Measurements from ENCODE around the gene LRRC8E.
"Not testable (repeated sequence)": the region's sequence is repeated elsewhere in the genome, so short reads cannot be mapped to it uniquely, and the experiment has no call there.

LRRC8E gene

DNA sequence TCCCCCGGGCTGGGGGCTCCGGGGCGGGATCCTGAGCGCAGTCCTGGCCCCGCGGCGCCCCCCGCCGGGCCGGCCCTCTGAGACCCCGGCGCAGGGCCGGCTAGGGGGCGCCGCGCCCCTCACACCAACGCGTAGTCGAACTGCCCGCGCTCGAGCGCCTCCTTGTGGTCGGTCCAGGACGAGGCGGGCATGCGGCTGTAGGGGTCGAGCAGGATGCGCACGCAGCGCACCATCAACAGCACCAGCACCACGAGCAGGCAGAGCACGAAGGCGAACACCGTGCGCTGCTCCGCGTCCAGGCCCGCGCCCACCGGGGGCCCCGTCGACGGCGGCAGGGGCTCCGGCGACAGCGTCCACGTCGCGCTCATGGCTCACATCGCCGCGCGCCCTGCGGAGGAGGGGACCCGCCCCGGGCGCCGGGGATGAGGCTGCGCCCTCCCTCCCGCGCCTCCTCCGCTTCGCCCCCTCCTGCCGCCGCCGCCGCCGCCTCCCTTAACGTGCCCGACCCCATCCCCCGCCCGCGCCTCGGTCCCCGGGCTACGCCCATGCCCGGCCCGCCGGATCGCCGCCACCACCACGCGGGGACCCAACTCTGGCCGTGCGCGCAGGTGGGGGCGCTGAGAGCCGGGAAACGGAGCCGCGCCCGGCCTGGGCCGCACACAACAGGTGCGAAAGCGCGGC lies 37.0 kb downstream of the LRRC8E start:
- peak overlapping the region; percentile 48; the same call in 1 of the 2 replicates for H3K9ac ChIP-seq (ENCODE audit: low read depth, low read length)
- H3K36me3 ChIP-seq (ENCODE audit: insufficient read depth, low read length) = no peaks in the 10 kb centered on the region
- H3K9me3 ChIP-seq (ENCODE audit: control insufficient read depth, insufficient read depth, low read length) = no peaks in the 10 kb centered on the region
- peaks cover 3% of the 10 kb centered on the region; the same call in 1 of the 2 replicates for H3K4me1 ChIP-seq (ENCODE audit: insufficient read depth, low read length)

DNA sequence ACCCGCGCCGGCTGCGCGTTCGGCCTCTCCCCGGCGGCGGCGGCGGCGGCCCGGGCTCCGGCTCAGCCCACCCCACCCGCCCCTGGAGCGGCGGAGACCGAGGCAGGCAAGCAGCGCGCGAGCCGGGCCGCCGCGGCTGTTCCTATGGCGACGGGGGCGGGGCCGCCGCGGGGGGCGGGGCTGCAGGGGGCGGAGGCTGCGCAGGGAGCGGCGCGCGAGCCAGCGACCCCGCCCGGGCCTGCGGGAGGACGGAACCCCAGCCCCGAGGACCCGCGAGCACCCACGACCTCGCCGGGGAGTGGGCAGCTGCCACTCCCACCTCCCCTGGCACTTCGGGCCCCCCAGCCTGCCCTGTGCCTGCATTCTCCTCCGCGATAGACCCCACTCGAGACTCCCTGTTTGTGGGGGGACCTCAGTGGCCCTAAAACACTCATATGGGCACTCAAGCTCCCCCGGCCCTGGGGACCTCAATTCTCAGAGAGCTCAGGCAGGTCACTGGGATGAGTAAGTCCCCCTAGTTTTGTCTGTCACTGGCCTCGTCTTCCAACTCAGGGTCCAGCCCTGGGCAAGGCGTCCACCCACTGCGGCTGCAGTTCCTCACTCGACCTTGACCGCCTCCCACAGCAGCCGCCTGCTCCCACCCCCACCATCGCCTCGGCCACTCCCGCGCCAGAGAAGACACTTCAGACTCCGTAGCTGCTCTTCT lies 37.9 kb downstream of the LRRC8E start, which contains the start of gene CTXN1:
Gene CTXN1 (minus strand): TSS at position 115 of the 706 bp plus-strand sequence. CDS start 597 bp downstream, outside the sequence.
- H3K36me3 ChIP-seq (ENCODE audit: insufficient read depth, low read length) = no peaks in the 10 kb centered on the region
- H3K9me3 ChIP-seq (ENCODE audit: control insufficient read depth, insufficient read depth, low read length) = no peaks in the 10 kb centered on the region
- H3K9ac ChIP-seq (ENCODE audit: low read depth, low read length) = peak within 1 kb of the TSS; percentile 54; the same call in 1 of the 2 replicates
- peaks cover 3% of the 10 kb centered on the region; the same call in 1 of the 2 replicates for H3K4me1 ChIP-seq (ENCODE audit: insufficient read depth, low read length)

DNA sequence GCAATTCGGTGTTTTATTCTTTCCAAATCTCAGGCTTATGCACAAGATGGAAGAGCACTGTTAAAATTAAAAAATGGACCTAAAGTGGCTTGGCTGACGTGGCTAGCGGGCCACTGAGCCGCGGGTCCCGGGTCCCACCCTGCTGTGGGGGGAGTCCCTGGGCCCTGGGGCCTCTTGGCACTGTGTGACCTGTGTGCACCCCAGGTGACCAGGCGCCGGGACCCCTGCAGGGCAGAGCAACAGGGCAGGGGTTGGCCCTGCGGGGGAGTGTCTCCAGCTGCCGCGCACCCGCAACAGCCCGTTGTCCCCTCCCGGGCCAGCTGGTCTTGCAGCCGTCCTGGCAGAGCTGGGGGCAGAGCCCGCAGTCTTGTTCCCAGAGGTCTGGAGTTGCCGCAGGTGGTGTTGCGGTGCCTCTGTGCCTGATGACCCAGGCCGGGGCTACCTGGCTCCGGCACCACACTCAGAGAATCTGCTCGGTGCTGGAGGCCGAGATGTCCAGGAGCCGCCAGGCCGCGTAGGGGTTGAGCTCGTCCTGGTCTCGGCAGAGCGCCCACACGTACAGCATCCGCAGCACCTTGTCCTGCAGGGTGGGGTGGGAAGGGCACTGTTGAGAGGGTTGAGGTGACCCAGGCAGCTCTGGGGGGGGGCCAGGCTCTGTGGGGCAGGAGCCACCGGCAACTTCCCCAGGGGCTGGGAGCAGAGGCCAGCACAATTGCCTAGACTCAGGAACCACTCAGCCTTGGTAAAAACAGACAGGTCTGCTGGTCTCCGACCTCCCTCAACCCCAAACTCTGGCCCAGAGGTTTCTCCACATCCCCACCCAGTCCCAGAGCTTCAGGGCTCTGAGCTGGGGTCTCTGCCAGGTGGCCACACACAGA lies 38.7 kb downstream of the LRRC8E start:
- Histone ChIP-seq H3K4me1 (ENCODE audit: insufficient read depth, low read length) (no peaks in the 10 kb centered on the region; the same call in 1 of the 2 replicates), H3K9ac (ENCODE audit: low read depth, low read length) (no peak overlapping the region; the same call in 1 of the 2 replicates), H3K36me3 (ENCODE audit: insufficient read depth, low read length) (no peaks in the 10 kb centered on the region), H3K9me3 (ENCODE audit: control insufficient read depth, insufficient read depth, low read length) (no peaks in the 10 kb centered on the region)

DNA sequence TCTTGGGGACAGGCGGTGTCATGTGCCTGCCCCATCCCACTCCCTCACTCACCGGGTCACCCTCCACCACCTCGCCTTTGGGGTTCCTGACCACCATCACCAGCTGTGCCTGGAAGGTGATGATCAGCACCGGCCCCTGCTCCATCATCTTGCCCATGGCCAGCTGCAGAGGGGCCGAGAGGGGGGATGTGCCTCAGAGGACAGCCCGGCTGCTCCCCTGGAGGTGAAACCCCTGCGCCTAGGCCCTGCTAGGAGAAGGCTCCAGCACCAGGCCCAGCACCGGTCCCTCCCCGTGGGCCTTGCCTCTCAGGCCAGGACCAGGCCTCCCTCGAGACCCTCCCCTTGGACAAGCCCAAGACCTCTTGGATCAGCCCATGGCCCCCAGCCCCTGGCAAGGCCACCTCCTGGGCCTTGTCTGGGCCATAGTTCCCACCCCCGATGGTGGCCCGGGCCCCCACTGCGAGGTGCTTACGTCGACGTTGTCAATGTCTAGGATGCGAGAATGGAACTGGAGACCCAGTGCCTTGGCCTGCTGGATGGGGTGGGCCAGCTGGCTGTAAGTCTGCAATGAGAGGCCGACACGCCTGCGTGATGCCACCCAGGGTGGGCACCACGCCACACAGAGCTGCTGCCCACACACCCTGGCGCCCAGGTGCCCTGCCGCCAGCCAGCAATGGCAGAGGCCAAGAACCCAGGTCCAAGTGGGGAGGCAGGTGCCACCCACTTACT lies 39.5 kb downstream of the LRRC8E start:
- H3K9me3 ChIP-seq (ENCODE audit: control insufficient read depth, insufficient read depth, low read length) = no peaks in the 10 kb centered on the region
- H3K36me3 ChIP-seq (ENCODE audit: insufficient read depth, low read length) = no peaks in the 10 kb centered on the region; the same call in 1 of the 2 replicates
- H3K4me1 ChIP-seq (ENCODE audit: insufficient read depth, low read length) = no peaks in the 10 kb centered on the region; the same call in 1 of the 2 replicates
- no peak overlapping the region for H3K9ac ChIP-seq (ENCODE audit: low read depth, low read length)

DNA sequence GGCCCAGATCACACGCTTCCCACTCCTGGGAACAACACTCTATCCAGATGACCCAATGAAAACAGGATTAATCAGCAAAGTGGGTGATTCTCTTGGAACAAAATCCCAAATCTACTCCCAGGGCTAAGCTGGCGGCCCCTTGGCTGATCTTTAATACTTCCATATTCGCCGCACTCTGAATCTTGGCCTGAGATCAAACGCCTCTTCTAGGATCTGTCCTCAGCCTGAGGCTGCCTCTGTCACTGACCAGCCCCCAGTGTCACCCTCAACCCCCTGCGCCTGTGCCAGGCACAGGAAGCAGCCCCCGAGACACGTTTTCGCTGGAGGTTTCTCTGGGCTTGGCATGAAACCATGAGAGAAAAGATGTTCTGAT lies 40.0 kb downstream of the LRRC8E start:
- Histone ChIP-seq H3K9me3 (ENCODE audit: control insufficient read depth, insufficient read depth, low read length) (no peaks in the 10 kb centered on the region), H3K4me1 (ENCODE audit: insufficient read depth, low read length) (no peaks in the 10 kb centered on the region; the same call in 1 of the 2 replicates), H3K36me3 (ENCODE audit: insufficient read depth, low read length) (peaks cover 2% of the 10 kb centered on the region), H3K9ac (ENCODE audit: low read depth, low read length) (no peak overlapping the region)

DNA sequence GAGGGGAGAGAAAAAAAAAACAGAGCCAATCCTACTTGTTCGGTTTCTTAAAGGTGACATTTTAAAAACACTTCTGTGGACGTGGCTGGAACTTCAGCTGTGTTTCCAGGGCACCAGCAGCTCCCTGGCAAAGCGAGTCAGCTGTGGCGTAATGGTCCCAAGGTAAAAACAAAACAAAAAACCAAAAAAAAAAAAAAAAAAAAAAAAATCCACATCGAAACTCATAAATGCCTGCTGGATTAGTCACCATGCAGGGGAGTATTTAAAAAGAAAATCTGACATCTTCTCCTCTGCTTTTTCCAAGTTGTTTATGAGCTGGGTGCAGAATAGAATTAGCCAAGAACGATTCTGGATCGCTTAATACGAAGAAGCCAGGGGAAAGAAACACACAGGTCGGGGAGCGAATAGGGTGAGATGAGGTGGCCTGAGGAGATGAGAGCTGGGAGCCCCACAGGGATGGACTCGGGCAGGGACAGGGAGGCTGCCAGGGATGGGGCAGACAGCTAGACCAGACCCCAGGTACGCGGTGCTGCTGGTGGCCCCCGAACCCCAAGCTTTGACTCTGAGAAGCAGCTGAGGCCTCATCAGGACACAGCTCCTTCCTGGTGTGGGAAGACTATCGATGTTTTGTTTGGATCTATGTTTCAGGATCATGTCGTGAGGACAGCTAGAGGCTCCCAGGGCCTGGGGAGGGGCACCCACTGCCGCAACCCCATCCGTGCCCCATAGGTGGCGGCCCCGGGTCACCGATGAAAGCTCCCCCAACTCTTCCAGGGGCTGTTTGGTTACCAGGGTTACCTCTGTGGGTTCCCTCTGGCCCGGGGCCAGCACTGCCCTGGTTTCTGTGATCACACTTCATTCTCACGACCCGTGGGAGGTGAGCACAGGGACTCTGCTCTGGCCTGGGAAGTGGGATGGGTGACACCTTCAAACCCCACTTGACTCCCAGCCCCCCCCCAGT lies 40.7 kb downstream of the LRRC8E start:
- Histone ChIP-seq H3K4me1 (ENCODE audit: insufficient read depth, low read length) (no peaks in the 10 kb centered on the region; the same call in 1 of the 2 replicates), H3K36me3 (ENCODE audit: insufficient read depth, low read length) (peaks cover 8% of the 10 kb centered on the region), H3K9ac (ENCODE audit: low read depth, low read length) (no peak overlapping the region)

DNA sequence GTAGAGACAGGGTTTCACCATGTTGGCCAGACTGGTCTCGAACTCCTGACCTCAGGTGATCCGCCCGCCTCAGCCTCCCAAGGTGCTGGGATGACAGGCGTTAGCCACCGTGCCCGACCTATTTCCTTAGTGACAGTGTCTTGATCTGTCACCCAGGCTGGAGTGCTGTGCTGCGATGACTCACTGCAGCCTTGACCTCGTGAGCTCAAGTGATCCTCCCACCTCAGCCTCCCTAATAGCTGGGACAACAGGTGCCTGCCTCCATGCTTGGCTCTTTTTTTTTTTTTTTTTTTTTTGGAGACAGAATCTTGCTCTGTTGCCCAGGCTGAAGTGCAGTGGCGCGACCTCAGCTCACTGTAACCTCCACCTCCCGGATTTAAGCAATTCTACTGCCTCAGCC lies 41.7 kb downstream of the LRRC8E start:
- H3K9ac ChIP-seq (ENCODE audit: low read depth, low read length); H3K9me3 ChIP-seq (ENCODE audit: control insufficient read depth, insufficient read depth, low read length); H3K4me1 ChIP-seq (ENCODE audit: insufficient read depth, low read length); H3K36me3 ChIP-seq (ENCODE audit: insufficient read depth, low read length): not testable (repeated sequence)

More for the DNA sequence above, 40.7 kb downstream of the LRRC8E start:
- H3K9me3 ChIP-seq (ENCODE audit: control insufficient read depth, insufficient read depth, low read length) = no peaks in the 10 kb centered on the region

DNA sequence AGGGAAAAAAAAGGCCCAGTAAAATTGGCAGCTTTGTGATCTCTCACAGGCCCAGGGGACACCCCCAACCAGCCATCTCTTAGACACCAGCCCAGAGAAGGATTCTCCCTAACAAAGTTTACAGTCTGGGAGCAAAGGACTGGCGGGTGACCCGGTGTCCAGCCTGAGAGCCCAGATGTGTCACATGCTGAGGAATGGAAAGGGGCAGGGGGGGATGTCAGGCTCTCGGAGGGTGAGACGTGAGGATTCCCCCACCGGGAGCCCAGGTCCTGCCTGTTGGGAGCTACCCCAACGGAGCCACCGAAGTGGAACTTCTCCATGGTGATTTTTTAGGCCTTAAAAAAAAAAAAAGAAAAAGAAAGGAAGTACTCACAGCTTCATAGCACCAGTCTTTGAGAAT lies 42.5 kb downstream of the LRRC8E start:
- Histone ChIP-seq H3K4me1 (ENCODE audit: insufficient read depth, low read length) (no peaks in the 10 kb centered on the region; the same call in 1 of the 2 replicates), H3K9ac (ENCODE audit: low read depth, low read length) (no peak overlapping the region), H3K9me3 (ENCODE audit: control insufficient read depth, insufficient read depth, low read length) (no peaks in the 10 kb centered on the region), H3K36me3 (ENCODE audit: insufficient read depth, low read length) (peaks cover 8% of the 10 kb centered on the region)

DNA sequence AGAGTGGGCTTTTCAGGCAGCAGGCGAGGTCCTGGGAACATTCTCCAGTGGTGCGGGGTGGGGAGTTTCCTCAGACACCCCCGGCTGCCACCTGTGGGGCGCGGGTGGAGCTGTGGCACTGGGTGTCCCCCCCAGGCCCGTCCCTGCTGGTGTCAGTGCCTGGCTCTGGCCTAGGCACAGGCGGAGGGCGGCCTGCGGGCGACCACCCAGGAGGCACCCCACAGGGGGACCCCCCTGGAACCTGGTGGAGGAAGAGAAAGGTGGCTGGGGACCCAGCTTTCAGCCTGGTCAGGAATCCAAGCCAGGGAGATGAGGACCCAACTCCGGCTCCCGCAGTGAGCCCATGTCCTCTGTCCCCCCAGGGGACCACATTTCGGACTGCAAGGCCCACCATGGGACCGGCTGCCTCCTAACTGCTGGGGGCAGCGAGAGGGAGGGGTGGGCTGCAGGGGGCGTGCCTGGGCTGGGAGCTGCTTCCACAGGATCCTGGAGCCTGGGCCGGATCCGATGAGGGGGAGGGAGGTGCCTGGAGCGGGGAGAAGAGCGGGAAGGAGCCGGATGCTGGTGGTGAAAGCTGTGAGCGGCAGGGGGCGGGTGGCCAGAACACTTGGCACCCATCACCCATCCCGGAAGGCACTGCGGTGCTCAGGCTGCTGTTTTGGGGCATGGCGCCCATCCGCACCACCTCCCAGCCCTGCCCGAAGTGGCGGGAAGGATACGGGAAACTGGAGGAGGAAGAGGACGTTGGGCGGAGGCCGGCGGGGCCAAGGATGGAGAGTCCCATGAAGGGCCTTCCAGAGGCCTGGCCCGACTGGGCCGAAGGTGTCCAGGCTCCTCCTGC lies 43.1 kb downstream of the LRRC8E start:
- no peak overlapping the region for H3K9ac ChIP-seq (ENCODE audit: low read depth, low read length)
- no peaks in the 10 kb centered on the region for H3K4me1 ChIP-seq (ENCODE audit: insufficient read depth, low read length)
- H3K36me3 ChIP-seq (ENCODE audit: insufficient read depth, low read length) = peaks cover 8% of the 10 kb centered on the region
- no peaks in the 10 kb centered on the region for H3K9me3 ChIP-seq (ENCODE audit: control insufficient read depth, insufficient read depth, low read length)

DNA sequence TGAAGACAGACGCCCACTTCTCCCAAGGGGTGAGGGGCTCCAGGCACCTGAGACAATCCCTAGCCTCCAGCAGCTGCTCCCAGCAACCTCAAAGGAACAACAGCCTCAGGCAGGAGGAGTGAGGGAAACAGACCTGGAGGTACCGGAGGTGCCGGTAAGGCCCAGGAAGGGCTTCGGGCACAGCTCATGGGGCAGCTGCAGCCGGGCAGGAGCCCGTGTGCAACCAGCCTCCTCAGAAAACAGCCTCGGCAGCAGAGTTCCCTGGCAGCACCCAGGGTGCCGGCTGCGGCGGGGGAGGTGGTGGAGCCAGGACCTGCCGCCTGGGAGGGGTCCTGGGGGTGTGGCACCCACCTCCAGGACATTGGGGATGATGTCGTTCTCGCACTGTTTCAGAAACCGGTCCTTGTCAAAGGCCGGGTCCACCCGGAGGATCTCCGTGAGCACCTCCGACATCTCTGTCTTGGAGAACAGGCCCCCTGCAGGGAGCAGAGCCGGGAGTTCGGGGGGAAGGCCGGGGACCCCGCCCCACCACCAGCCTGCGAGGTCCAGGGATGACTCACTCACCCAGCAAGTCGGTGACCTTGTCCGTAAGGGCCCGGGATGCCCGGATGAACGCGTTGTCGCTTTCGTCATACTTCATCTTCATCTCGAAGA lies 44.1 kb downstream of the LRRC8E start:
- peaks cover 8% of the 10 kb centered on the region for H3K36me3 ChIP-seq (ENCODE audit: insufficient read depth, low read length)
- no peaks in the 10 kb centered on the region for H3K9me3 ChIP-seq (ENCODE audit: control insufficient read depth, insufficient read depth, low read length)
- H3K4me1 ChIP-seq (ENCODE audit: insufficient read depth, low read length) = no peaks in the 10 kb centered on the region
- H3K9ac ChIP-seq (ENCODE audit: low read depth, low read length) = no peak overlapping the region

DNA sequence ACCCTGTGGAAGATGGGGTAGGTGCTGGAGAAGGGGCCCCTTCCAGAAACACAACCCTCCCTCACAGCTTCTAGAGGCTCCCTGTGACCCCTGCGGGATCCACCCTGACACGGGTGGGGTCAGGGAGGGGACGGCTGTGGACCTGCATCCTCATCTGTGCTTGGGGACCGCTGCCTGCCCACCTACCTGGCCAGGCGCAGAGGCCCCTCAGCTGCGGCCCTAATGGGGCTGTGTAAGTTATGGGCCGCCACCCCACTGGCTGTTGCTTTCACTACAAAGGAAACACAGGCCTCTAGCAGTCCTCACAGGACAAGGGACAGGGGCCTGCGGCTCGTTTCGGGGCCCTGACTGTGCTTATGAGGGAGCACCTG lies 44.6 kb downstream of the LRRC8E start:
- Histone ChIP-seq H3K9me3 (ENCODE audit: control insufficient read depth, insufficient read depth, low read length) (no peaks in the 10 kb centered on the region), H3K36me3 (ENCODE audit: insufficient read depth, low read length) (peaks cover 8% of the 10 kb centered on the region), H3K4me1 (ENCODE audit: insufficient read depth, low read length) (no peaks in the 10 kb centered on the region), H3K9ac (ENCODE audit: low read depth, low read length) (no peak overlapping the region)

DNA sequence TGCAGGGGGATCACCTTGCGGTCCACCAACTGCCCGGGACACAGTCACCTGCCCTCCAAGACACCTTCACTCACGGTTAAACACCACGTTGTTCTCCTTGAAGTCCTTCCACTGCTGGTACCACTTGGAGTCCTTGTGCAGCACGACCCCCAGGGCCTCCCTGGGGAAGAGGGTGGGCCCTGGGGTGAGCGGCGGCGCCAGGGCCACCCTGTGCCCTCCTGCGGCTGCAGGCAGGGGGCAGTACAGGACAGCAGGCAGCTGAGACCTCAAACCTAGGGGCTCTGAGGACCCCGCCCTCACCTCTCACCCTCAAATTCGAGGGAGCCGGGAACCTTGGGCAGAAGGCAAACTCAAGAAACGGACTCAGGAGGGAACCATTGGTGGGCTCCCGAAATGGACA lies 45.1 kb downstream of the LRRC8E start:
- Histone ChIP-seq H3K36me3 (ENCODE audit: insufficient read depth, low read length) (peaks cover 8% of the 10 kb centered on the region), H3K4me1 (ENCODE audit: insufficient read depth, low read length) (no peaks in the 10 kb centered on the region), H3K9me3 (ENCODE audit: control insufficient read depth, insufficient read depth, low read length) (no peaks in the 10 kb centered on the region), H3K9ac (ENCODE audit: low read depth, low read length) (no peak overlapping the region)
